GM18526 (cell line): ENCODE measurements around the gene ZNF674.

Experiments used
- POLR2A ChIP-seq: IDR thresholded peaks from 3 replicates; pipeline ENCODE4 v1.6.1; 2011; ENCODE audit not compliant: insufficient read length; ENCODE audit errors: extremely low read depth

The ZNF674 gene

GRCh38 chrX:46545111-46546005 lies at the start of gene ZNF674:
TSS of gene ZNF674 (minus strand) at chrX:46545421. CDS start at chrX:46542087, 3,334 bp downstream.
- no peak for TF ChIP-seq POLR2A

GRCh38 chrX:46589977-46590723 lies 44.9 kb upstream of the ZNF674 start:
- TF ChIP-seq POLR2A, result no peak

- TF ChIP-seq POLR2A, result no peak
Observed at GRCh38 chrX:46588263-46588662, 43.0 kb upstream of the ZNF674 start.

GRCh38 chrX:46587753-46588171 lies 42.5 kb upstream of the ZNF674 start:
- no peak for TF ChIP-seq POLR2A

- no peak for TF ChIP-seq POLR2A
Observed at GRCh38 chrX:46587158-46587557, 41.9 kb upstream of the ZNF674 start.

- TF ChIP-seq POLR2A, result no peak
Observed at GRCh38 chrX:46584736-46585135, 39.5 kb upstream of the ZNF674 start.

GRCh38 chrX:46582966-46583365 lies 37.7 kb upstream of the ZNF674 start:
- no peak for TF ChIP-seq POLR2A

- no peak for TF ChIP-seq POLR2A
Observed at GRCh38 chrX:46582325-46582724, 37.1 kb upstream of the ZNF674 start.

GRCh38 chrX:46580613-46581012 lies 35.4 kb upstream of the ZNF674 start:
- no peak for TF ChIP-seq POLR2A

GRCh38 chrX:46579250-46579649 lies 34.0 kb upstream of the ZNF674 start:
- TF ChIP-seq POLR2A, result no peak

- TF ChIP-seq POLR2A, result no peak
Observed at GRCh38 chrX:46577221-46578005, 32.2 kb upstream of the ZNF674 start.

GRCh38 chrX:46576458-46576857 lies 31.2 kb upstream of the ZNF674 start:
- no peak for TF ChIP-seq POLR2A

- TF ChIP-seq POLR2A, result no peak
Observed at GRCh38 chrX:46575991-46576392, 30.8 kb upstream of the ZNF674 start.

- no peak for TF ChIP-seq POLR2A
Observed at GRCh38 chrX:46575586-46575985, 30.4 kb upstream of the ZNF674 start.

GRCh38 chrX:46574774-46575381 lies 29.7 kb upstream of the ZNF674 start:
- no peak for TF ChIP-seq POLR2A
